Panc1 (cell line): ENCODE data around the gene ANXA7.

Experiments used
- POLR2AphosphoS5 ChIP-seq: IDR thresholded peaks from 2 replicates; pipeline ENCODE4 v1.6.1; 2012; ENCODE audit warnings: mild to moderate bottlenecking, low read depth, low read length, moderate library complexity
- SIN3A ChIP-seq: IDR thresholded peaks from 2 replicates; pipeline ENCODE4 v1.6.1; 2012; ENCODE audit warnings: low read depth, mild to moderate bottlenecking, low read length, moderate library complexity, borderline replicate concordance; ENCODE audit not compliant: insufficient read depth
- TCF7L2 ChIP-seq: IDR thresholded peaks from 2 replicates; pipeline ENCODE4 v1.6.1; 2011; ENCODE audit warnings: mild to moderate bottlenecking, low read depth, low read length, inconsistent platforms
- TF ChIP-seq, protein P1 (sequence below), 2 experiments: IDR thresholded peaks; 2 replicates each; pipeline ENCODE4 v1.6.1; 2011 to 2012; ENCODE audit warnings: low read depth in 2 of 2, control low read depth in 1 of 2, low read length in 1 of 2, mild to moderate bottlenecking in 1 of 2, moderate library complexity in 1 of 2; ENCODE audit not compliant: insufficient read depth in 1 of 2
- TF ChIP-seq, protein P2 (sequence below): fragments of 450-650 bp; IDR thresholded peaks from 2 replicates; pipeline ENCODE4 v1.5.1; 2017; ENCODE audit warnings: mild to moderate bottlenecking

DNA sequence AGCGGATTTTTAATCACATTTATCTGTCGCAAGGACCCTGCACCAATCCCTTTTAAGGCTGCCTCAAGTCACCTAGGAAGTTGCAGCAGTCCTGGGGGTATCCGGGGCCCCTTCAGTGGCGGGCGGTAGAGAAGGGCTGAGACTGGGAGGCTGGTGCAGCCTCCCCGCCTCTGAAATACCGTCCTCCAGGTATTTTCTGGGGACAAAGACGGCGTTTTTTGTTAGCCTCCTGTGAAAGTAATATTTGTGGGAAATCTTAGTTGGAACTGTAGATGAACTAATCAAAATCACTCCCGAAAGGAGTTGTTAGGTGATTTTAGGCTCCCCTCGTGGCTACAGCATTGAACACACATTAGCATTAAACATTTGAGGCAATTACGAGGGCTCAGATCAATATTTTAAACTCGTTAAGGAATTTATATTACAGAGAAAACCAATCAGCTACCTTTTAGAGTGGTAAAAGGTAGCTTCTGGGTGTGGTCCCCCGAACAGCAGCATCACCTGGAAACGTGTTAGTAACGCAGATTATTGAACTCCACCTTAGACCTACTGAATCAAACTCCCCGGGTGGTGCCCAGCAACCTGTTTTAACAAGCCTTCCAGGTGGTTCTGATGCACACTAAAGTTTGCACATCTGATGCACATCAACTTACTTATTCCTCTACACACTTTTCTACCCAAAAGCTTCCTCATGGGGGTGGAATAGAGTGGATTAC lies 530 bp upstream of the ANXA7 start:
- TF ChIP-seq, protein P1, sequence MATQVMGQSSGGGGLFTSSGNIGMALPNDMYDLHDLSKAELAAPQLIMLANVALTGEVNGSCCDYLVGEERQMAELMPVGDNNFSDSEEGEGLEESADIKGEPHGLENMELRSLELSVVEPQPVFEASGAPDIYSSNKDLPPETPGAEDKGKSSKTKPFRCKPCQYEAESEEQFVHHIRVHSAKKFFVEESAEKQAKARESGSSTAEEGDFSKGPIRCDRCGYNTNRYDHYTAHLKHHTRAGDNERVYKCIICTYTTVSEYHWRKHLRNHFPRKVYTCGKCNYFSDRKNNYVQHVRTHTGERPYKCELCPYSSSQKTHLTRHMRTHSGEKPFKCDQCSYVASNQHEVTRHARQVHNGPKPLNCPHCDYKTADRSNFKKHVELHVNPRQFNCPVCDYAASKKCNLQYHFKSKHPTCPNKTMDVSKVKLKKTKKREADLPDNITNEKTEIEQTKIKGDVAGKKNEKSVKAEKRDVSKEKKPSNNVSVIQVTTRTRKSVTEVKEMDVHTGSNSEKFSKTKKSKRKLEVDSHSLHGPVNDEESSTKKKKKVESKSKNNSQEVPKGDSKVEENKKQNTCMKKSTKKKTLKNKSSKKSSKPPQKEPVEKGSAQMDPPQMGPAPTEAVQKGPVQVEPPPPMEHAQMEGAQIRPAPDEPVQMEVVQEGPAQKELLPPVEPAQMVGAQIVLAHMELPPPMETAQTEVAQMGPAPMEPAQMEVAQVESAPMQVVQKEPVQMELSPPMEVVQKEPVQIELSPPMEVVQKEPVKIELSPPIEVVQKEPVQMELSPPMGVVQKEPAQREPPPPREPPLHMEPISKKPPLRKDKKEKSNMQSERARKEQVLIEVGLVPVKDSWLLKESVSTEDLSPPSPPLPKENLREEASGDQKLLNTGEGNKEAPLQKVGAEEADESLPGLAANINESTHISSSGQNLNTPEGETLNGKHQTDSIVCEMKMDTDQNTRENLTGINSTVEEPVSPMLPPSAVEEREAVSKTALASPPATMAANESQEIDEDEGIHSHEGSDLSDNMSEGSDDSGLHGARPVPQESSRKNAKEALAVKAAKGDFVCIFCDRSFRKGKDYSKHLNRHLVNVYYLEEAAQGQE (IDR thresholded peaks at IDR 0.05; ENCODE audit: insufficient read depth in 1 of 2, low read depth in 2 of 2, low read length in 1 of 2), result no peak
- TF ChIP-seq, protein P2, sequence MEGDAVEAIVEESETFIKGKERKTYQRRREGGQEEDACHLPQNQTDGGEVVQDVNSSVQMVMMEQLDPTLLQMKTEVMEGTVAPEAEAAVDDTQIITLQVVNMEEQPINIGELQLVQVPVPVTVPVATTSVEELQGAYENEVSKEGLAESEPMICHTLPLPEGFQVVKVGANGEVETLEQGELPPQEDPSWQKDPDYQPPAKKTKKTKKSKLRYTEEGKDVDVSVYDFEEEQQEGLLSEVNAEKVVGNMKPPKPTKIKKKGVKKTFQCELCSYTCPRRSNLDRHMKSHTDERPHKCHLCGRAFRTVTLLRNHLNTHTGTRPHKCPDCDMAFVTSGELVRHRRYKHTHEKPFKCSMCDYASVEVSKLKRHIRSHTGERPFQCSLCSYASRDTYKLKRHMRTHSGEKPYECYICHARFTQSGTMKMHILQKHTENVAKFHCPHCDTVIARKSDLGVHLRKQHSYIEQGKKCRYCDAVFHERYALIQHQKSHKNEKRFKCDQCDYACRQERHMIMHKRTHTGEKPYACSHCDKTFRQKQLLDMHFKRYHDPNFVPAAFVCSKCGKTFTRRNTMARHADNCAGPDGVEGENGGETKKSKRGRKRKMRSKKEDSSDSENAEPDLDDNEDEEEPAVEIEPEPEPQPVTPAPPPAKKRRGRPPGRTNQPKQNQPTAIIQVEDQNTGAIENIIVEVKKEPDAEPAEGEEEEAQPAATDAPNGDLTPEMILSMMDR, result no peak
- TF ChIP-seq TCF7L2 (no peak), POLR2AphosphoS5 (no peak), SIN3A (0 out of 2 replicates have a peak, but pooled peaks have one; percentile 4)
